ENCODE data around the gene POLD4.

The POLD4 gene

DNA sequence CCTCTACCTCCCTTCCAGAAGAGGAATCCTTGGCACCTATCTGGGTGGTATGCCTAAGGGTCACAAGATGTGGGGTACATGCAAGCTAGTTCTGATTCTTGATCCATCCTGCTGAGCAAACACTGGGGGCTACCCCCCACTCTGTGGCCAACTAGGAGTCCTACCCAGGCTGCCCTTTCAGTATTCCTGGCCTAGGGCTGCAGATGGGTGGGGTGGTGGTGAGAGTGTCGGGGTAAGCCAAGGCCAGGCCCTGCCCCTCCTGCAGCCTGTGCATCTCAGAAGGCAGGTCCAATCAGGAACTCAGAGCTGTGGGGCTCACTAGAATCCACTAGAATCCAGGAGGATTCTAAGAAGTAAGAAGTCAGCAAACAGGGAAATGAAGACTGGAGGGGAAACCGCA is 39.1 kb downstream of the POLD4 start:
- DNase-seq: no peak

DNA sequence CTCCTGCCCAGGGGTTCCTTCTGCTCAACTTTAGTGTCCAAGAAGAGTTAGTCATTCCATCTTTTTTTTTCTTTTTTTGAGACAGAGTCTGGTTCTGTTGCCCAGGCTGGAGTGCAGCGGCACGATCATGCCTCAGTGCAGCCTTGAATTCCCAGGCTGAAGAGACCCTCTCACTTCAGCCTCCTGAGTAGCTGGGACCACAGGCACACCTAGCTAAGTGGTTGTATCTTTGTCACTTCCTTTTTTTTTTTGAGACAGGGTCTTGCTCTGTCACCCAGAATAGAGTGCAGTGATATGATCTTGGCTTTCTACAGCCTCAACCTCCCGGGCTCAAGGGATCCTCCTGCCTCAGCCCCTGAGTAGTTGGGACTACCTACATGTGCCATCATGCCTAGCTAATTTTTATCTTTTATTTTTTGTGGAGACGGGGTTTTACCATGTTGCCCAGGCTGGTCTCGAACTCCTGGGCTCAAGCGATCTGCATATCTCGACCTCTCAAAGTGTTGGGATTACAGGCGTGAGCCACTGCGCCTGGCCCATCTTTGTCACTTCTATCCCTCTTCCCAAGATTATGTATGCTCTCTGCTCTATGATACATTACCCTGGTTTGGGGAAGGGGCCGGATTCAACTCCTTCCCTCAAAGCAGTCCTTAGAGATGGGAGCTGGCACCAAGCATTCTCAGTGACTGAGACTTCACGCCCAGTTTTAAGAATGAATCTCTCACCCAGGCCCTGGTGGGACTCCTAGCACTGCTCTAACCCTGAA is 40.0 kb downstream of the POLD4 start:
- DNase-seq: no peak

DNA sequence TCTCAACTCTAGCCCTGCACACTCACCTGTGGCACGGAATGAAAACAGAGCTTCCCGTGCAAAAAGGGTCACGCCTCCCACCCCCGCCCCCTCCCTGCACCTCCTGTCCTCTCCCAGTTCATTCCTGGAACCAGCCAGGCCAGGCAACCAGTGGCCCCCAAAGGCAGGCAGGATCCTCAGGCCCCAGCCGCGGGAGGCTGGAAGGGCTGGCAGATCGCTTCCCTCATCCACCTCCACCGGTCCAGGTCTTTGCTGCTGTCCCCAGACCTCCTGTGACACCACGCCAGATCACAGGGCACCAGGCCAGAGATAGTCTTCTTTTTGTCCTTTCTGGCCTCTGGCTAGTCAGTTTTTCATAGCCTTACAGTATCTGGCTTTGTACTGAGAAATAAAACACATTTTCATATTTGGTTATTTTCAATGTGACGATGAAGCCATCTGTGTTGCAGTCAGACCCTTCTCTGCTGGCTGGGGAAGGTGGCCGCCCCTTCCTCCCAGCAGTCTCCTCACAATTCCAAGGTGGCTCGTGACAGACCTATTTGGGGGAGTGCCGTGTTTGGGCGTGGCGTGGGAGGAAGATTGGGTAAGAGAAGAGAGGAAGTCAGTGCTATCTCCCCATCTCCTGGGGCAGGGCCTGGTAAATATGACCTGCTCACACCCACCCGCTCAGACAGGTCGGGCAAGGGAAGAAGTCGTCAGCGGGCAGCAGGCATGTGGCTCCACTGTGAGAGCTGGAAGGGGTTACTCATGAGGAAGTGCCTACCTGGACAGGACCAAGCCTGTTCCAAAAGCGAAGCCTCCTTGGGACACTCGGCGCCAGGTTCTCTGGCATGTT is 40.9 kb downstream of the POLD4 start:
- peak; percentile 33 to 61 for DNase-seq

DNA sequence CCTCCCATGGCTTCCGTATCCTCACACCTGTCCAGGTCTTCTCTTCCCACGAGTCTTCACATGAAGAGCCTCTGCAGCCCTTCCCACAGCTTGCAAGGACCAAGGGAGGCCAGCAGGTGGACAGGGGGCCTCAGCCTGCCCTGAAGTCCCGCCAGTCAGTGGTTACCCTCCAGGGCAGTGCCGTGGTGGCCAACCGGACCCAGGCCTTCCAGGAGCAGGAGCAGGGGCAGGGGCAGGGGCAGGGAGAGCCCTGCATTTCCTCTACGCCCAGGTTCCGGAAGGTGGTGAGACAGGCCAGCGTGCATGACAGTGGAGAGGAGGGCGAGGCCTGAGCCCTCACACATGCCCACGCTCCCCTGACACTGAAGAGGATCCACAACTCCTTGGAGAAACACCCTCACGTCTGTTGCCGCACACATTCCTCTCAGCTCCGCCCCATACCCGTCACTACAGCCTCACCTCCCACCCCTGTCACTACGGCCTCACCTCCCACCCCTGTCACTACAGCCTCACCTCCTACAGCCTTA is 41.7 kb downstream of the POLD4 start:
- DNase-seq: peak in 1 of 2 donors; percentile 39

DNA sequence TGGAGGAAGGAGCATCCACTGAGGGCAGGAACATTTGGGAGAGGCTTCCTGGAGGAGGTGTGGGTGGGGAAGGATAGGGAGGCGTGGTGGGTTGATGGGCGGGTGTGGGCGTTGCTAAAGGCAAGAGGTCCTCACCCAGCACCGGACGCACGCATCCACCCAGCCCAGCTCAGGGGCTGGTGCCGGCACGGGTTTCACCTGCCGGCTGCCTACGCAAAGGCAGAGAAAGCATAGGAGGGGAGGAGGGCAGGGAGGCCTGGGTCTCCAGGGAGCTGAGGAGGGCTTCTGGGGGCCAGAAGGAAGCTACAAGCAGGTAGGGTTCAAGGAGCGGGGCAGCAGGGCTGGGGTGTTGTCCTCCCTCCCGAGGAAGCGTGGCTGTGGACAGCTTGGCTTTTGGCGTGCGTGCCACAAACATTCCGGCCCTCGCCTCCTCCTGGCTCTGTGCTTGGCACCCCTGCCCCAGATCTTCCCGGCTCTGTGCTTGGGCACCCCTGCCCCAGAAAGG is 42.2 kb downstream of the POLD4 start:
- DNase-seq: no peak

DNA sequence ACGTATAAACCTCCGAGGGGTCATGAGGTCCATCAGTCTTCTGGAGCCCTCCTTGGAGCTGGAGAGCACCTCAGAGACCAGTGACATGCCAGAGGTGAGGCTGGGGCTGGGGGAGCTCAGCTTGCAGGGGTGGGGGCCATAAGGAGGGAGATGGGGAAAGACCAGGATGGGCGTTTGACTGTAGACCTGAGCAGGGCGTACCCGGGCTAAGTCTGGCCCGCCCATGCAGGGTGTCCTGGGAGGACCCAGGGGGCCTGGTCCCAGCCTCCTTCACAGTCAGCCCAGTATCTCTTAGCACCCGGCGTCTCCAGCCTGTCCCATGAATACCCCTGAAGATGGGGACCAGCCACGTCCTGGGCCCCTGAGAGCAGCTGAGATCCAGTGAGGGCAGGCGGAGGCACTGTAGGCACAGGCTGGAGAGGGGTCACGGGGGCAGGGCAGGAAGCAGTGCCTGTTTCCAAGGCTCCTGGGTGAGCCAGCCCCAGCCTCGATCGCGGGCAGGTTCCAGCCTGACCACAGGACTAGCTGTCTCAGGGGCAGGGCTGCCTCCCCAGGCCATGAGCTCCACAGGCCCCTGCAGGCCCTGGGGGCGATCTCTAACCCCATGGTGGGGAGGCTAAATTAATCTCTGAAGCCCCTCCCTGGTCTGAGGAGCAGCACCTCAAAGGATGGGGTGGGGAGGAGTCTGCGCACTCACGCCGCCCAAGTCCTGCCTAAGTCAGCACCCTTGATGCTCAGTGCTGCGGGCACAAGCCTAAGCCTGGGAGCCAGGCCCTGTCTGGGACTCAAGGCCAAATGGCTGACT is 42.9 kb downstream of the POLD4 start:
- no peak for DNase-seq

DNA sequence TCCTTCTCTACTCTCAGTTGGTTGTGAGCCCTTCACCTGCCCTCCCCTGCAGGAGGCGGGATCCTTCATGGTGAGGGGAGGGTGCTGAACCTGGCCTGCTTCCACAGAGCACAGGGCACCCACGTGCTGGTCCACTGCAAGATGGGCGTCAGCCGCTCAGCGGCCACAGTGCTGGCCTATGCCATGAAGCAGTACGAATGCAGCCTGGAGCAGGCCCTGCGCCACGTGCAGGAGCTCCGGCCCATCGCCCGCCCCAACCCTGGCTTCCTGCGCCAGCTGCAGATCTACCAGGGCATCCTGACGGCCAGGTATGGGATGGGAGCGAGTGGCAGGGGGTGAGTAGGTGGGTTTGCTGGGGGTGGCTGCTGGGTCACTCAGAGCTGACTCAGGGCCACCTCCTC is 43.7 kb downstream of the POLD4 start:
- no peak for DNase-seq

DNA sequence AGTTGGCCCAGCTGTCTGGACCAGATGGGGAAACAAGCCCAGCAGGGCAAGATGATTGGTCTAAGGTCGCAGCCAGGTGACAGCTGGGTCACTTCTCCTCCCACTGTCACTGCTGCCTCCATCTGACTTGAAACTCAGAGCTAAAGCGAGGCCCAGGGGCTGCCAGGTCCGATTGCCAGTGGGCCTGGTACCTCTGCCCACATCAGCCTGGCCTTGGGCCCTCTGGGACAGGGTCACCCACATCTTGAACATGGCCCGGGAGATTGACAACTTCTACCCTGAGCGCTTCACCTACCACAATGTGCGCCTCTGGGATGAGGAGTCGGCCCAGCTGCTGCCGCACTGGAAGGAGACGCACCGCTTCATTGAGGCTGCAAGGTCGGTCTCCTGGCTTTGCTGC is 44.2 kb downstream of the POLD4 start:
- DNase-seq: no peak

DNA sequence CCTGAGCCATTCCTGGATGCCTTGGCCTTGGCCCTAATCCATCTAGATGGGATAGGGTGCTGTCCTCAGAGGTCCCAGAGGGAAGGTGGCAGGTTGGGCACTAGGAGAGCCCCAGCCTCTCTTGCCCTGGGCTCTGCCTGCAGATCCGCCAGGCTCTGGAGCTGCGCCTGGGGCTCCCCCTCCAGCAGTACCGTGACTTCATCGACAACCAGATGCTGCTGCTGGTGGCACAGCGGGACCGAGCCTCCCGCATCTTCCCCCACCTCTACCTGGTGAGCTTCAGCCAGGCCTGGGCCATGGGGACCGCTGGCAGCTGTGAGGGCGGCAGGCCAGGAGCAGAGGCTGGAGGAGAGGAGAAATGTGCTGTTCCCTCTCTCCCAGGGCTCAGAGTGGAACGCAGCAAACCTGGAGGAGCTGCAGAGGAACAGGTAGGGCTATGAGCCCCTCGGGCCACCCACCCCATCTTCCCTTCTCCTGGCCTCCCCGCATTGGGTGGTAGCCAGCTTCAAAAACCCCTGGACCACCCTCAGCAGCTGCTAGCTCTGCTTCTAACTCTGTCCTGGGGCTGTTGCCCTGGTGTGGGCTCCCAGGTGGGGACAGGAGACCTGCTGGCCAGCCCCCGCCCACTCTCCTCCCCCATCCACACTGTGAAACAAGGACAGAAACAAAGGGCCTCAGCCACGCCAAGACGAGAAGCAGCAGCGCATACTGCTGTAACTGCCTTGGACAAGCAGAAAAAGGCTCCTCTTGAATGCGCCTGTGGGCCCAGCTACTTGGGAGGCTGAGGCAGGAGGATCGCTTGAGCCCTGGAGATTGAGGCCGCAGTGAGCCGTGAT is 45.1 kb downstream of the POLD4 start:
- no peak for DNase-seq

DNA sequence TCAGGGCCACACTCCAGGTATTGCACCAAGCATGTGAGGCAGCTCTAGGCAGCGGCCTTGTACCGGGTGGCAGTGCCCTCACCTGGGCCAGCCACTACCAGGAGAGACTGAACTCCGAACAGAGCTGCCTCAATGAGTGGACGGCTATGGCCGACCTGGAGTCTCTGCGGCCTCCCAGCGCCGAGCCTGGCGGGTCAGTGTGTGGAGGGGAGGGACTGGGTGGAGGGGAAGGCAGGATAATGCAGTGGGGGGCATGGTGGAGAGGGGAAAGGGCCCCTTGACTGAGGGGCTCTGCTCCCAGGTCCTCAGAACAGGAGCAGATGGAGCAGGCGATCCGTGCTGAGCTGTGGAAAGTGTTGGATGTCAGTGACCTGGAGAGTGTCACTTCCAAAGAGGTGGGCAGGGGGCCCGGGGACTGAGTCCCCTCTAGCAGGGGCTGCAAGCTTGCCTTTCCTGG is 45.8 kb downstream of the POLD4 start:
- DNase-seq: no peak

DNA sequence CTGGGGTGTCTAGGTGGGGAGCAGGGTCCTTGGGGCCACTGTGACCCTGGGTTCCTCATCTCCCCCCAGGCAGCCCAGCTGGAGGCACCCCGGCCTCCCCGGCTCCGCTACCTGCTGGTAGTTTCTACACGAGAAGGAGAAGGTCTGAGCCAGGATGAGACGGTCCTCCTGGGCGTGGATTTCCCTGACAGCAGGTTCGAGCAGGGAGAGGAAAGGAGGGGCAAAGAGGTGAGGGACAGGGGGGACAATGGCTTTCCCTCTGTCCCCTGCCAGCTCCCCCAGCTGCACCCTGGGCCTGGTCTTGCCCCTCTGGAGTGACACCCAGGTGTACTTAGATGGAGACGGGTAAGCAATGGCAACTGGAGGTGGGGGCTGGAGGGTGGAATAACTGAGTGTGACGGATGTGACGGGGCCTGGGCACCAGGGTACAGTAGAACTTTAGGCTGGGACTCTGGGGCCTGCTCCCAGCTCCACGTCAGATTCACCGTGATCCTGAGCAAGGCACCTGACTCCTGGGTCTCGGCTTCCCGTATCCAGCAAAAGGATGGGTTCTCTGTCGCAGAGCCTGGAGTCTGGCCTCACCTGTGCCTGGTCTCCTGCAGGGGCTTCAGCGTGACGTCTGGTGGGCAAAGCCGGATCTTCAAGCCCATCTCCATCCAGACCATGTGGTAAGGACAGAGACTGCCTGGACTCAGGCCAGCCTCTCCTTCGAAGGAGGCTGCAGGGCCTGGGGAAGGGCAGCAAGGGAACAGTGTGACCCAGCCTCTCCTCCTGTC is 46.4 kb downstream of the POLD4 start:
- DNase-seq: no peak

DNA sequence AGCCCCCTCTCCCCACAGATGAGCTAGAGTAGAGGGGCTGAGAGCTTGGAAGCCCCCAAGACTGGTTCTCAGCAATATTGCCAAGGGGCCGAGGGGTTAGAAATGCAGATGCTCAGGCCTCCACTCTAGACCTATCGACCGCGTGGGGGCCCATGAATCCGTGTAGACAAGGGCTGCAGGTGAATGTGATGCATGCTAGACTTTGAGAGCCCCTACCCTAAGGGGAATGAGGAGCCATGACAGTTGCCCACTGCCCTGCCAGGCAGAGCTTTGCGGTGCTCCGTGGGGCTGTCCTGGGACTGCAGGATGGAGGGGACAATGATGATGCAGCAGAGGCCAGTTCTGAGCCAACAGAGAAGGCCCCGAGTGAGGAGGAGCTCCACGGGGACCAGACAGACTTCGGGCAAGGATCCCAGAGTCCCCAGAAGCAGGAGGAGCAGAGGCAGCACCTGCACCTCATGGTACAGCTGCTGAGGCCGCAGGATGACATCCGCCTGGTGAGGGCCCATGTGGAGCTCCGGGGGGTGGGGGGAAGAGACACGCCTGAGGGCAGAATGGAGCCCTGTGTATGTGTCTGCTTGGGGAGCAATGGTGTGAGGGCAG is 48.7 kb downstream of the POLD4 start:
- DNase-seq: no peak

DNA sequence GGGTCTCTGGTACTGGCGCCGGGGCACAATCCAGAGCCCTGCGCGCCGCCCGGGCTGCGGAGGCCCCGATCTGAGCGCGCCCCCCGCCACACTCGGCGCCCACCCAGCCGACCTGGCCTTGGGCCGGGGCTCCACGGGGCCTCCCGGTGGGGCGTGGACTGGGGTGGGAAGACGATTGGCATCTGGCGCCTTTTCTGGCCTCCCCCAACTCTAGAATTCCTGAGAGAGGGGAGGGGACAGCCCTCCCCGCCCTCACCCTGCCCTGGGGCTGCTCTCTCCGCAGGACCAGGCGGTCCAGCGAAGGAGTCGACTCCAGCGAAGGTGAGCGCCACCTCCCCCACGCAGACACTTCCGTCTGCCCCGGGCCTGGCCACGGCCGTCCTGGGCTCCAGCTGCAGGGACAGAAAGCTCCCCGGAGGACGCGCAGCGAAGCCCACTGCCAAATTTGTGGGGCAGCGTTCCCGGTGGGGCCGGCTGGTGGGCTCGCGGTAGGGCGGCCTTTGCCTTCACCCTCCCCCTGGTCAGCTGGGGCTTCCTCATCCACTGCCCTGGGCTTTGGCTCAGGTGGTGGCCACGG is 49.4 kb downstream of the POLD4 start:
- peak in 1 of 2 donors; percentile 34 for DNase-seq

DNA sequence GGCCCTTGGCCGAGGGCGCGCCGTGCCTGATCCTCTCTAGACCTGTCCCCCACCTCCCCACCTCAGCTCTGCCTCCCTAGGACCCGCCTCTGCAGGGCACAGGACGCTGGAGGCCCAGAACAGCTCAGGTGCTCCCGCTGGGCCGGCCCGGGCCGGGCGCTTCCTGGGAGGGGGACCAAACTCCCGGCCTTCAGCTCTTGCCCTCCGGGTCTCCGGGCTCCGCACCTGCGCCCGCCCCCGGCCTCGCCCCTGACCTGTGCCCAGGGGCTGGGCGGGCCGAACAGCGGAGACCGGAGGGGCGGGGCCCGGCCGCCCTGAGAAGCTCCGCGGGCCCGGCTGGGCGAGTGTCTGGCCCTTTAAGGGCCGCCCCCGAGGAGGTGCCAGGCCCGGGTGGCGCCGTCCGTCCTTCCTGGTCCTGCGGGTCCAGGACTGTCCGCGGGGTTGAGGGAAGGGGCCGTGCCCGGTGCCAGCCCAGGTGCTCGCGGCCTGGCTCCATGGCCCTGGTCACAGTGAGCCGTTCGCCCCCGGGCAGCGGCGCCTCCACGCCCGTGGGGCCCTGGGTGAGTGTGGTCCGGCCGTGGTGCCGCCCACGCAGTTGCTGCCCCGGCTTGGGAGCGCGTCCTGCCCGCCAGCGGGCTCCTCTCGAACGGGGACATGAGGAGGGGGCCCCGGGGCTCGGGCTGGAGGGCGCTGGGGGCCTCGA is 50.1 kb downstream of the POLD4 start, which contains the start of gene SSH3:
SSH3 (plus strand) TSS at position 399 of the 703 bp plus-strand sequence; CDS start at position 495, 96 bp downstream.
- peak in 1 of 2 donors; percentile 53 for DNase-seq

DNA sequence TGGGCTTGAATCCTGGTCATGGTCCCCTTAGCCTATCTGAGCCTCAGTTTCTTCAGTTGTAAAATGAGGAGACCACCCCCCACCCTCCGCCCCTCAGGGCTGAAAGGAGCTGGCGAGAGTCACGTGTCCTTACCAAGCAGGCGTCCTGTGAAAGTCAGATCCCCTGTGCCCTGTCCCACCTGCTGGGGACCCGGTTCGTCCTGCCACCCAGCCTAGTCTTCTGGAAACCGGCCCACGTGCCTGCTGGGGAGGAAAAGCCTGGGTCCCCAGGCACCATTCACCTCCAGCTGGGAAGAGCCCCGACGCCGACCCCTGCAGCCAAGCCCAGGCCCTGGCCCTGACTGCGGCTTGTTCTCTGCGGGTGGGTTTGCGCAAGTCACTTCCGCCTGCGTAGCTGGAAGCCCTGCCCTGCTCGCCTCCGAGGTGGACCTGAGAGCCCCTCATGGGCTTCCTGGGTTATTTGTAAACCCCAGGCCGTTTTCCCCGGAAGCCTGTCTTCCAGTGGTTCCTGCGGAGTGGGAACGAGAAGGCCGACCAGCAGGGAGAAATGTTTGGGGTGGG is 50.7 kb downstream of the POLD4 start:
- DNase-seq: no peak

DNA sequence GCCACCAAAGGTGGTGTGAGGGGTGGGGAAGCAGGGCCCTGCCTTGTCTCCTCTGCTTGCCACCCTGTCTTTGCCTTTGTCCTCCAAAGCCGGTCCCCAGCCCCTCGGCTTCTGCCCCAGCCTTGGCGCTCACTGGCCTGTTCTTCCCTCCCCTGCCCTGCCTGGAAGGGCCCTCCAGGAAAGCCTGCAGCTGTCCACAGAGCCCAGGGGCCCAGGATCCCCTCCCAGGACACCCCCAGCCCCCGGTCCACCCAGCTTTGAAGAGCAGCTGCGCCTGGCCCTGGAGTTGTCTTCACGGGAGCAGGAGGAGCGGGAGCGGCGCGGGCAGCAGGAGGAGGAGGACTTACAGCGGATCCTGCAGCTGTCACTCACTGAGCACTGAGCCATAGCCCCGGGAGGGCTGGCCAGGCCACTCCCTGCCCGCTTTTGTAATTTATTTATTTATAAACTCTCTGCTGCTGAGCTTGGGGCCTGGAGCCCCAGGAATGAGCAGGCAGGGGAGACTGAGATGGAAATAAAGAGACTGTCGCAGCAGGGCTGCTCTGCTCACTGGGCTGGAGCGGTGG is 51.3 kb downstream of the POLD4 start:
- DNase-seq: no peak

DNA sequence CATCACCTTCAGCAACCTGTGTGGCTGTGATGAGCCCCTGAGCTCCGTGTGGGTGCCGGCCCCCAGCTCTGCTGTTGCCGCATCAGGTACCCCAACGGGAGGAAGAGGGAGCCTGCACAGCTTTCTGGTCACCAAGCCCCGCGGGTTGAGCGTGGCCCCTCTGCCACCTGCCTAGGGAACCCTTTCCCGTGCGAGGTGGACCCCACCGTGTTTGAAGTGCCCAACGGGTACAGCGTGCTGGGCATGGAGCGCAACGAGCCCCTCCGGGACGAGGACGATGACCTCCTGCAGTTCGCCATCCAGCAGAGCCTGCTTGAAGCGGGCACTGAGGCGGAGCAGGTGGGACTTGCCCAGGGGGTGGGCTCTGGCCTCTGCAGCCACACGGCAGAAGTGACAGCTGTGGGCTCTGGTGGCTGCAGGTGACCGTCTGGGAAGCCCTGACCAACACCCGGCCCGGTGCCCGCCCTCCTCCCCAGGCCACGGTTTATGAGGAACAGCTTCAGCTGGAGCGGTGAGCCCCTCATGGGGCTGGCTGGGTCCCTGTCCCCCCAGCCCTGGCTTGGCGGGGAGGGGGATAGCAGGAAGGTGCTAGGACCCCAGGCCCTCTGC is 51.9 kb downstream of the POLD4 start:
- no peak for DNase-seq
